Measurements from ENCODE around the gene CTNNB1. TPM values are rescaled to one million over a fixed set of nuclear protein-coding genes. Genes with fewer than 3 reads are reported as not detected.

The CTNNB1 gene
- total RNA-seq, 3 donors from 2014 or later: 419 to 687 (median 617) TPM

DNA sequence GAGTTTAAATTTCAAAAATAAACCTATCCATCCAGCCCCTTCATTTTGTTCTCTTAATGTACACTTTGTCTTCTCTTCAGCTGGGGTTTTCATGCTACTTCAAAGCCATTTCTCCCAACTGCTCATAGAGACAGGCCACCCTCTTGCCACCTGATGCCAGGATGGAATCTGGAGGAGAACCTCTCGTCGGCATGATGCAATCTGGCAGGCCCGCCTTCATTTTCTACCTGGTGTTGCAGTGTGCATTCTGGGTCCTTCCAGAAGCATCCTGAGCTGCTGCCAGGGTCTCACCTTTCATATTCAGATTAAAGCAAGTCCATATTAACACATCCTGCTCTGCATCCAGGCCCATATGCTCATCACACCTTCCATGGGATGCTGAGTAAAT is 60.8 kb downstream of the CTNNB1 start:
- Histone ChIP-seq H3K36me3 (no peaks in the 10 kb centered on the region), H3K27me3 (no peaks in the 10 kb centered on the region), H3K27ac (no peak overlapping the region), H3K4me1 (no peaks in the 10 kb centered on the region), H3K4me3 (no peak overlapping the region), H3K9me3 (no peaks in the 10 kb centered on the region)
- TF ChIP-seq POLR2A (IDR thresholded peaks at IDR 0.05): no peak
- TF ChIP-seq, protein P1, sequence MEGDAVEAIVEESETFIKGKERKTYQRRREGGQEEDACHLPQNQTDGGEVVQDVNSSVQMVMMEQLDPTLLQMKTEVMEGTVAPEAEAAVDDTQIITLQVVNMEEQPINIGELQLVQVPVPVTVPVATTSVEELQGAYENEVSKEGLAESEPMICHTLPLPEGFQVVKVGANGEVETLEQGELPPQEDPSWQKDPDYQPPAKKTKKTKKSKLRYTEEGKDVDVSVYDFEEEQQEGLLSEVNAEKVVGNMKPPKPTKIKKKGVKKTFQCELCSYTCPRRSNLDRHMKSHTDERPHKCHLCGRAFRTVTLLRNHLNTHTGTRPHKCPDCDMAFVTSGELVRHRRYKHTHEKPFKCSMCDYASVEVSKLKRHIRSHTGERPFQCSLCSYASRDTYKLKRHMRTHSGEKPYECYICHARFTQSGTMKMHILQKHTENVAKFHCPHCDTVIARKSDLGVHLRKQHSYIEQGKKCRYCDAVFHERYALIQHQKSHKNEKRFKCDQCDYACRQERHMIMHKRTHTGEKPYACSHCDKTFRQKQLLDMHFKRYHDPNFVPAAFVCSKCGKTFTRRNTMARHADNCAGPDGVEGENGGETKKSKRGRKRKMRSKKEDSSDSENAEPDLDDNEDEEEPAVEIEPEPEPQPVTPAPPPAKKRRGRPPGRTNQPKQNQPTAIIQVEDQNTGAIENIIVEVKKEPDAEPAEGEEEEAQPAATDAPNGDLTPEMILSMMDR (IDR thresholded peaks at IDR 0.05): no peak
- no peak for TF ChIP-seq POLR2AphosphoS5 (IDR thresholded peaks at IDR 0.05)
- intact Hi-C loops (cut with DNase I; ENCODE audit: low total_unique reads): no loop called here
- DNase-seq (ENCODE audit: low spot score in 2 of 2): no peak

GRCh38 chr3:41265011-41265545 is 65.8 kb downstream of the CTNNB1 start:
- Histone ChIP-seq H3K27me3 (no peaks in the 10 kb centered on the region), H3K27ac (no peak overlapping the region), H3K4me3 (no peak overlapping the region), H3K36me3 (no peaks in the 10 kb centered on the region), H3K4me1 (no peaks in the 10 kb centered on the region), H3K9me3 (no peaks in the 10 kb centered on the region)
- intact Hi-C loops (cut with DNase I; ENCODE audit: low total_unique reads): no loop called here
- no peak for DNase-seq (ENCODE audit: low spot score in 2 of 2)
- TF ChIP-seq POLR2A (IDR thresholded peaks at IDR 0.05) (no peak), POLR2AphosphoS5 (IDR thresholded peaks at IDR 0.05) (no peak)
- TF ChIP-seq, protein P1 (IDR thresholded peaks at IDR 0.05): no peak

- no peak for DNase-seq (ENCODE audit: low spot score in 2 of 2)
- Histone ChIP-seq H3K27ac (no peak overlapping the region), H3K27me3 (no peaks in the 10 kb centered on the region), H3K36me3 (no peaks in the 10 kb centered on the region), H3K9me3 (no peaks in the 10 kb centered on the region), H3K4me1 (no peaks in the 10 kb centered on the region), H3K4me3 (no peak overlapping the region)
- TF ChIP-seq POLR2AphosphoS5 (IDR thresholded peaks at IDR 0.05) (no peak), POLR2A (IDR thresholded peaks at IDR 0.05) (no peak)
- TF ChIP-seq, protein P1 (IDR thresholded peaks at IDR 0.05): no peak
- intact Hi-C loops (cut with DNase I; ENCODE audit: low total_unique reads): no loop called here
Measured at GRCh38 chr3:41265823-41266273, 66.5 kb downstream of the CTNNB1 start.

DNA sequence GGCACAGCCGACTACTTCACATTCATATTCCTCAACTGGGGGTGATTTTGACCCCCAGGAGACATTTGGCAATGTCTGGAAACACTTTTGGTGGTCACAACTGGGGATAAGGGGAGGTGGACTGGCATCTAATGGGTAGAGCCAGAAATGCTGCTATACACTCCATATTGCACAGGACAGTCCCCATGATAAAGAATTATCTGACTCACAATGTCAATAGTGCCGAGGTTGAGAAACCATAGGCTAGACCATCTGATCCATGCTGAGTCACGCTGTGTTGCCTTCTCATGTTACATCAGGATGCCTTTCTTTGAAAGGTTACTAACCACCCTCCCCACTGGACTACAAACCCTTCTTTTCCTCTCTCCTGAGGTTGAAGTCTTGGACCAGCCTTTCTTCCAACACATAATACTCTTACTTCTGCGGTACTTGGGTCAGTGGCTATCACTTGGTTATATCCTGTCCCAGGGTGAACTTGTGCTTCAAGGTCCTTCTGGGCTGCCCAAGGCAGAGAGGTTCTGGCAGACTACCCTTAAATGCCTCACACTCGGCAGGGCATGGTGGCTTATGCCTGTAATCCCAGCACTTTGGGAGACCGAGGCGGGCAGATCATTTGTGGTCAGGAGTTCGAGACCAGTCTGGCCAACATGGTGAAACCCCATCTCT is 68.8 kb downstream of the CTNNB1 start:
- no peak overlapping the region for H3K4me3 ChIP-seq
- peaks cover 0 to 8% of the 10 kb centered on the region in 2 donors for H3K9me3 ChIP-seq
- no peaks in the 10 kb centered on the region for H3K4me1 ChIP-seq
- intact Hi-C loops (cut with DNase I; ENCODE audit: low total_unique reads): no loop called here
- no peaks in the 10 kb centered on the region for H3K27me3 ChIP-seq
- TF ChIP-seq POLR2A (IDR thresholded peaks at IDR 0.05): no peak
- TF ChIP-seq POLR2AphosphoS5 (IDR thresholded peaks at IDR 0.05): no peak
- TF ChIP-seq, protein P1 (IDR thresholded peaks at IDR 0.05): no peak
- H3K36me3 ChIP-seq: no peaks in the 10 kb centered on the region
- H3K27ac ChIP-seq: no peak overlapping the region
- no peak for DNase-seq (ENCODE audit: low spot score in 2 of 2)

DNA sequence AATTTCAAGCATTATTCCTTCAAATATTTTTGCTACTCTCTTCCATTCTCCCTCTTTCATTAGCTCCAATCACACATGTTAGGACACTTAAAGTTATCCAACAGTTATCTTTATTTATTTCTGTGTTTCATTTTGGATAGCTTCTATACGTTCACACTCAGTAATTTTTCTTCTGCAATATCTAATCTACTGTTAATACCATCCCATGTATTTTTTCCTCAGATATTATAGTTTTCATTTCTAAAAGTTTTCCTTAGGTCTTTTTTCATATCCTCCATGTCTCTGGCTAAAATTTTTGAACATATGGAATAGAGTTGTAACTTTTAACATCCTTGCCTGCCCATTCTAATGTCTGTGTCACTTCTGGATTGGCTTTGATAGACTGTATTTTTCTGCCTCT is 73.4 kb downstream of the CTNNB1 start:
- Histone ChIP-seq H3K4me3 (no peak overlapping the region), H3K9me3 (peaks cover 0 to 8% of the 10 kb centered on the region in 2 donors), H3K27me3 (no peaks in the 10 kb centered on the region), H3K4me1 (no peaks in the 10 kb centered on the region), H3K27ac (no peak overlapping the region), H3K36me3 (no peaks in the 10 kb centered on the region)
- TF ChIP-seq POLR2A (IDR thresholded peaks at IDR 0.05): no peak
- TF ChIP-seq, protein P1 (IDR thresholded peaks at IDR 0.05): no peak
- no peak for TF ChIP-seq POLR2AphosphoS5 (IDR thresholded peaks at IDR 0.05)
- intact Hi-C loops (cut with DNase I; ENCODE audit: low total_unique reads): no loop called here
- no peak for DNase-seq (ENCODE audit: low spot score in 2 of 2)

Data from breast epithelium (tissue), 4 donors.